ENCODE measurements around the gene LYPD3. TPM values are rescaled to one million over a fixed set of nuclear protein-coding genes. Genes with fewer than 3 reads are reported as not detected.

LYPD3 gene
- total RNA-seq, 1 donor from 2014 or later, result 0.60 TPM

DNA sequence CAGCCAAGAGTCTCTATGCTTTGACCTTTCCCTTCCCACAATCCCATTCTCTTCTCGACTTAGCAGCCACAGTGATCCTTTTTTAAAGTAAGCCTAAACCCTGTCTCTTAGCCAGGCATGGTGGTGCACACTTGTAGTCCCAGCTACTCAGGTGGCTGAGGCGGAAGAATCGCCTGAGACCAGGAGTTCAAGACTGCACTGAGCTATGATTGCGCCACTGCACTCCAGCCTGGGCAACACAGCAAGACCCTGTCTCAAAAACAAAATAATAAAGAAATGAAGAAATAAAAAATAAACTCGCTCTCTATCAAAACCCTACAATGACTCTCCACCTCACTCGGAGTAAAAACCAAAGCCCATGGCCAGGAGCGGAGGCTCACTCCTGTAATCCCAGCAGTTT, 36.0 kb downstream of the LYPD3 start:
- H3K27ac Mint-ChIP-seq, result no peak overlapping the region
- TF ChIP-seq, protein P1, sequence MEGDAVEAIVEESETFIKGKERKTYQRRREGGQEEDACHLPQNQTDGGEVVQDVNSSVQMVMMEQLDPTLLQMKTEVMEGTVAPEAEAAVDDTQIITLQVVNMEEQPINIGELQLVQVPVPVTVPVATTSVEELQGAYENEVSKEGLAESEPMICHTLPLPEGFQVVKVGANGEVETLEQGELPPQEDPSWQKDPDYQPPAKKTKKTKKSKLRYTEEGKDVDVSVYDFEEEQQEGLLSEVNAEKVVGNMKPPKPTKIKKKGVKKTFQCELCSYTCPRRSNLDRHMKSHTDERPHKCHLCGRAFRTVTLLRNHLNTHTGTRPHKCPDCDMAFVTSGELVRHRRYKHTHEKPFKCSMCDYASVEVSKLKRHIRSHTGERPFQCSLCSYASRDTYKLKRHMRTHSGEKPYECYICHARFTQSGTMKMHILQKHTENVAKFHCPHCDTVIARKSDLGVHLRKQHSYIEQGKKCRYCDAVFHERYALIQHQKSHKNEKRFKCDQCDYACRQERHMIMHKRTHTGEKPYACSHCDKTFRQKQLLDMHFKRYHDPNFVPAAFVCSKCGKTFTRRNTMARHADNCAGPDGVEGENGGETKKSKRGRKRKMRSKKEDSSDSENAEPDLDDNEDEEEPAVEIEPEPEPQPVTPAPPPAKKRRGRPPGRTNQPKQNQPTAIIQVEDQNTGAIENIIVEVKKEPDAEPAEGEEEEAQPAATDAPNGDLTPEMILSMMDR (IDR thresholded peaks at IDR 0.05; ENCODE audit: unreplicated experiment), result no peak
- no peaks in the 10 kb centered on the region for H3K36me3 Mint-ChIP-seq (ENCODE audit: insufficient read depth)
- H3K9me3 Mint-ChIP-seq (ENCODE audit: low read depth), result no peaks in the 10 kb centered on the region
- no peak for DNase-seq (ENCODE audit: low spot score, unreplicated experiment)
- H3K27me3 Mint-ChIP-seq, result no peaks in the 10 kb centered on the region
- H3K4me1 Mint-ChIP-seq (ENCODE audit: low read depth), result peaks cover 2% of the 10 kb centered on the region
- no peak overlapping the region for H3K4me3 Mint-ChIP-seq (ENCODE audit: low read depth)

DNA sequence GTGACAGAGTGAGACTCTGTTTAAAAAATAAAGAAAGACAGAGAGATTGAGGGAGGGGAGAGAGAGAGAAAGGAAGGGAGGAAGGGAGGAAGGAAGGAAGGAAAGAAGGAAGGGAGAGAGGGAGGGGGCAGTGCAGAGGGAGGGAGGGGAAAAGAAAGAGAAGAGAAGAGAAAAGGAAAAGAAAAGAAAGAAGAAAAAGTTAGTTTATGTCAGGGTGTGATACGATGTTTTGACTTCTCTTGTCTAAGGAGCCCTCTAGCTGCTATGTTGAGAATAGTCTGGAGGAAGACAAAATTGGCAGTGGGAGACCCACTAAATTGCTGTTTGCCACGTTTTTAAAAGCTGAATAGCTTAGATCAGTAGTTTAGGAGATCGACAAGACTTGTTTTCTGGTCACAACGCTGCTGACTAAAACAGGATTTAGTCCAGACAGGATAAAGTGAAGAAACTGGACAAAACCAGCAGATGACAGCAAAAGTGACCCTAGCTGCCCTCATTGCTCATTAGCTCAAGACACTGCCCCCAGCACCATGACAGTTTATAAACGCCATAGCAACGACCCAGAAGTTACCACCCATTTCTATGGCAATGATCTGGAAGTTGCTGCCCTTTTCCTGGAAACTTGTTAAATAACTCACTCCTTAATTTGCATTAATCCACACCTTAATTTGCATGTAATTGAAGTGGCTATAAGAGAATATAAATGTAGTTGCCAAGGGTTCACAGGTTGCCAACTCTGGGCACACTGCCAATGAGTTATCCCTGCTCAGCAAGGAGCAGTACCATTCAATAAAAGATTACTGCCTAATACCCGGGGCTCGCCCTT, 39.6 kb downstream of the LYPD3 start:
- no peak for DNase-seq (ENCODE audit: low spot score, unreplicated experiment)
- Mint-ChIP-seq H3K27ac (no peak overlapping the region), H3K9me3 (ENCODE audit: low read depth) (no peaks in the 10 kb centered on the region), H3K4me1 (ENCODE audit: low read depth) (peaks cover 2% of the 10 kb centered on the region), H3K36me3 (ENCODE audit: insufficient read depth) (no peaks in the 10 kb centered on the region), H3K27me3 (no peaks in the 10 kb centered on the region), H3K4me3 (ENCODE audit: low read depth) (no peak overlapping the region)
- TF ChIP-seq, protein P1 (IDR thresholded peaks at IDR 0.05; ENCODE audit: unreplicated experiment), result peak; percentile 50

DNA sequence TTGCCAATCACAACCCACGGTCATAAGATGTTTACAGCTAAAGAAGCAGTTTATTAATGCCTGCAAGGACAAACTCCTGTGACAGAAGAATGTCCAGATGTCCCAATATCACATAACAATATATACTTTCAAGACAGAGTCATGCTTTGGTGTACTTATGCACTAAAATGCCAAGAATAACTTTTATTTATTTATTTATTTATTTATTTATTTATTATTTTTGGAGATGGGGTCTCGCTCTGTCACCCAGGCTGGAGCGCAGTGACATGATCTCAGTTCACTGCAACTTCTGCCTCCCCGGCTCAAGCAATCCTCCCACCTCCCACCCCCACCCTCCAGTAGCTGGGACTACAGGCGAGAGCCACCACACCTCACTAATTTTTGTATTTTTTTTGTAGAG, 41.6 kb downstream of the LYPD3 start:
- TF ChIP-seq, protein P1 (IDR thresholded peaks at IDR 0.05; ENCODE audit: unreplicated experiment), result no peak
- DNase-seq (ENCODE audit: low spot score, unreplicated experiment), result no peak

DNA sequence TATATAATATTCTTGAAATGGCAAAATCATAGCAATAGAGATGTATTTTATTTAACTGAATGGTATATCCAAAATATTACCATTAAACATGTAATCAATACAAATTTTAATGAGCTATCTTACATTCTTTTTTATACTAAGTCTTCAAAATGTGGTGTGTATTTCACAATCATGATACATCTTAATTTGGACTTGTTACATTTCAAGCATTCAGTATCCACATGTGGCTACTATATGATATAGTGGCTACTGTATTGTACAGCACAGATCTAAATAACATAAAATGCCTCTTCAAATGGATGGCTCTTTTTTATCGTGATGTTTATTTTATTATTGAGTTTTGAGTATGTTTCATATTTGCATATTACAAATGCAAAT, 42.7 kb downstream of the LYPD3 start:
- H3K27me3 Mint-ChIP-seq, result no peaks in the 10 kb centered on the region
- H3K4me3 Mint-ChIP-seq (ENCODE audit: low read depth), result no peak overlapping the region
- H3K27ac Mint-ChIP-seq, result no peak overlapping the region
- no peaks in the 10 kb centered on the region for H3K9me3 Mint-ChIP-seq (ENCODE audit: low read depth)
- TF ChIP-seq, protein P1 (IDR thresholded peaks at IDR 0.05; ENCODE audit: unreplicated experiment), result no peak
- DNase-seq (ENCODE audit: low spot score, unreplicated experiment), result no peak
- H3K36me3 Mint-ChIP-seq (ENCODE audit: insufficient read depth), result no peaks in the 10 kb centered on the region
- peaks cover 2% of the 10 kb centered on the region for H3K4me1 Mint-ChIP-seq (ENCODE audit: low read depth)

More for the DNA sequence above, 41.6 kb downstream of the LYPD3 start:
- no peak overlapping the region for H3K27ac Mint-ChIP-seq
- H3K4me1 Mint-ChIP-seq (ENCODE audit: low read depth), result peaks cover 2% of the 10 kb centered on the region
- H3K9me3 Mint-ChIP-seq (ENCODE audit: low read depth), result no peaks in the 10 kb centered on the region
- H3K36me3 Mint-ChIP-seq (ENCODE audit: insufficient read depth), result no peaks in the 10 kb centered on the region
- no peak overlapping the region for H3K4me3 Mint-ChIP-seq (ENCODE audit: low read depth)
- H3K27me3 Mint-ChIP-seq, result no peaks in the 10 kb centered on the region

DNA sequence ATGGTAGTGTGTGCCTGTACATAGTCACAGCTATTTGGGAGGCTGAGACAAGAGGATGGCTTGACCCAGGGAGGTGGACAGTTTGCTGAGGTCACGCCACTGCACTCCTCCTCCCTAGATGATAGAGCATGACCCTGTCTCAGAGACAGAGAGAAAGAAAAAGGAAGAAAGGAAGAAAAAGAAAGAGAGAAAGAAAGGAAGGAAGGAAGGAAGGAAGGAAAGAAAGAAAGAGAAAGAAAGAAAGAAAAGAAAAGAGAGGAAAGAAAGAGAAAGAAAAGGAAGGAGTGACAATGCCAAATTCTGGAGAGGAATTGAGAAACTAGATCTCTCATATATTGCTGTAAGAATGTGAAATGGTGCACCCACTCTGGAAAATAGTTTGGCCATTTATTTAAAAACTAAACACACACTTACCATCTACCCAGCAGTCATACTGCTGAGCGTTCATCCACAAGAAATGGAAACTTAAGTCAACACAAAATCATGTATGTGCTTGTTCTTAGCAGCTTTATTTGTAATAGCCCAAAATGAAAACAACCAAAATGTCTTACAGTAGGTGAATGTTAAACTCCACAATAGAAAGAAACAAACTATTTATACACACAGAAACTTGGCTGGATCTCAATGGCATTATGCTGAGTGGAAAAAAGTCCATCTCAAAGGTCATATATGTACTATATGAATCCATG, 43.3 kb downstream of the LYPD3 start:
- TF ChIP-seq, protein P1 (IDR thresholded peaks at IDR 0.05; ENCODE audit: unreplicated experiment), result no peak
- H3K27me3 Mint-ChIP-seq, result no peaks in the 10 kb centered on the region
- H3K27ac Mint-ChIP-seq, result no peak overlapping the region
- no peaks in the 10 kb centered on the region for H3K36me3 Mint-ChIP-seq (ENCODE audit: insufficient read depth)
- H3K4me3 Mint-ChIP-seq (ENCODE audit: low read depth), result no peak overlapping the region
- H3K9me3 Mint-ChIP-seq (ENCODE audit: low read depth), result no peaks in the 10 kb centered on the region
- H3K4me1 Mint-ChIP-seq (ENCODE audit: low read depth), result no peaks in the 10 kb centered on the region
- DNase-seq (ENCODE audit: low spot score, unreplicated experiment), result no peak
